Stimulated activated CD4-positive, alpha-beta T cell treated with anti-CD3 and anti-CD28 coated beads, Interleukin-1b, Interleukin-23, amount 100 ng/mL, for 24 hours (primary cell): ENCODE measurements around the gene KLHL24.
"Not testable (repeated sequence)": the region's sequence is repeated elsewhere in the genome, so short reads cannot be mapped to it uniquely, and the experiment has no call there.

Source experiments
- DNase-seq, 4 experiments: peaks; one replicate each; pipeline ENCODE4 v3.0.0-alpha.2; 2020; ENCODE audit warnings: low read depth in 4 of 4, low spot score in 1 of 4

The KLHL24 gene, protein sequence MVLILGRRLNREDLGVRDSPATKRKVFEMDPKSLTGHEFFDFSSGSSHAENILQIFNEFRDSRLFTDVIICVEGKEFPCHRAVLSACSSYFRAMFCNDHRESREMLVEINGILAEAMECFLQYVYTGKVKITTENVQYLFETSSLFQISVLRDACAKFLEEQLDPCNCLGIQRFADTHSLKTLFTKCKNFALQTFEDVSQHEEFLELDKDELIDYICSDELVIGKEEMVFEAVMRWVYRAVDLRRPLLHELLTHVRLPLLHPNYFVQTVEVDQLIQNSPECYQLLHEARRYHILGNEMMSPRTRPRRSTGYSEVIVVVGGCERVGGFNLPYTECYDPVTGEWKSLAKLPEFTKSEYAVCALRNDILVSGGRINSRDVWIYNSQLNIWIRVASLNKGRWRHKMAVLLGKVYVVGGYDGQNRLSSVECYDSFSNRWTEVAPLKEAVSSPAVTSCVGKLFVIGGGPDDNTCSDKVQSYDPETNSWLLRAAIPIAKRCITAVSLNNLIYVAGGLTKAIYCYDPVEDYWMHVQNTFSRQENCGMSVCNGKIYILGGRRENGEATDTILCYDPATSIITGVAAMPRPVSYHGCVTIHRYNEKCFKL

DNA sequence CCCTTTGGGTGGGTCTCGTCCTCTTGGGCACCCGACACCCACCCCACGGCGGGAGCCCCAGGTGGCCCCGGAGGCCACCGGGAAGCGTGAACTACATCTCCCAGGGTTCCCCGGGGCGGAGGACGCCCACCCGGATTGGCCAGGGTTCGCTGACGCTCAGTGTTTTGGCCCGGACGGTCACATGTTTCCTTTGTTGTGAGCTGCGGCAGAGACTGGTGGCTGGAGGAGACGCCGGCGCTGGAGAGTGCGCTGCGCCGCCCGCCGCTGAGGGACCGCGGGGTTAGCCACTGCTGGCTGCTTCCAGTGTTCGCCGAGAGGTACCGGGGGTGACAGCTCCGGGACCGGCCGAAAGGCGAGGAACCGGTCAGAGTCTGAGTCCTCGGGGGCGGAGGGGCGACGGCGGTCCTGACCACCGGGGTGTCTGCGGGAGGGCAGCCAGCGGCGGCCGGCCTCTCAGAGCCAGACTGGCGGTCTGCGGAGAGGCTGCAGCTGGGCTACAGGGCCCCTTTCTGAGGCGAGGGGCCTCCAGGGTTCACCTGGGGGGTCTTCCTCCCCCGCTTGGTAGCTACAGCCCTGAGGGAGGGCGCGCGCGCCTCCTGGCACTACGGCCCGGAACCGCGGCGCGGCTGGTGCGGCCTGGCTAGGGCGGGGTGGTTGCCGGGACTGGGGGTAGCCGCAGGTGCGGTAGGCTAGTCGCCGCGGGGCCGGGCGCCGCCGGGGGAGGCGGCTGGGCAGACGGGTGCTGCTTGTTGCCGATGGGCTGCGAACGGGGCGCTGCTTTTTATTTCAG is at the start of gene KLHL24:
Gene KLHL24, plus strand, starts transcription at position 193 of the 790 bp plus-strand sequence. CDS start 14,734 bp downstream, outside the sequence.
- DNase-seq, result peak; percentile 68 to 89 (median 80)

DNA sequence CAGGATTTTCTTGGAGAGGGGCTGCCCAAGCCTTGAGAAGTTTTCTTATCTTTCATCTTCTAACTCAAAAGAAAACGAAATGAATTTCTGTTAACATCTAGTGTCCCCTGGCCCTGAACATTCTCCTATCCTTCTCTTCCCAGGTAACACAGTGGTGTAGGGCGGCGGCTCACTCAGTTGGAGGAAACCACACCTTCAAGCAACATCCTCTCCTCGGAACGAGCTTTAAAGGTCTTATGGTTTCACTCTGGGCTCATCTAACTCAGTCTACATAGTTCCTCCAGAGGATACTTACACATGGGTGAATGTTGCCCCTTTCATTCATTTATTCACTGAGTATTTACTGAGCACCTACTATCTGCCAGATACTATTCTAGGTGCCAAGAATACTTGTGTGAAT is 48.9 kb upstream of the KLHL24 start:
- no peak for DNase-seq

DNA sequence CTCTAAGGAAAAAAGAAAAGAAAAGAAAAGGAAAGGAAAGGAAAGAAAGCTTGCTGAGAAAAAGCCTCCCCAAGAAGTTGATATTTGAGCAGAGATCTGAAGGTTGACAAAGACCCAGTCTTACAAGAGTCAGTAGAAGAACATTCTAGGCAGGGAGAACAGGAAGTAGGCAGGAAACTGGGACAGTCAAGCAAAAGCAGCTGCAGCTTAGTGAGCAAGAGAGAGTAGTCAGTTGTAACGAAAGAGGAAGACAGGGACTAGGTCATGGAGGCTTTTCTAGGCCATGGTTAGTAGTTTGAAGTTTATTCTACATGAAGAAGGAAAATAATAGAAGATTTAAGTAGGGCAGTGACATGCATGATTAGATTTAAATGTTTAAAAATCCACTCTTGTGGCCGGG is 48.1 kb upstream of the KLHL24 start:
- DNase-seq, result no peak

GRCh38 chr3:183590442-183590841 is 45.0 kb upstream of the KLHL24 start:
- DNase-seq, result no peak

DNA sequence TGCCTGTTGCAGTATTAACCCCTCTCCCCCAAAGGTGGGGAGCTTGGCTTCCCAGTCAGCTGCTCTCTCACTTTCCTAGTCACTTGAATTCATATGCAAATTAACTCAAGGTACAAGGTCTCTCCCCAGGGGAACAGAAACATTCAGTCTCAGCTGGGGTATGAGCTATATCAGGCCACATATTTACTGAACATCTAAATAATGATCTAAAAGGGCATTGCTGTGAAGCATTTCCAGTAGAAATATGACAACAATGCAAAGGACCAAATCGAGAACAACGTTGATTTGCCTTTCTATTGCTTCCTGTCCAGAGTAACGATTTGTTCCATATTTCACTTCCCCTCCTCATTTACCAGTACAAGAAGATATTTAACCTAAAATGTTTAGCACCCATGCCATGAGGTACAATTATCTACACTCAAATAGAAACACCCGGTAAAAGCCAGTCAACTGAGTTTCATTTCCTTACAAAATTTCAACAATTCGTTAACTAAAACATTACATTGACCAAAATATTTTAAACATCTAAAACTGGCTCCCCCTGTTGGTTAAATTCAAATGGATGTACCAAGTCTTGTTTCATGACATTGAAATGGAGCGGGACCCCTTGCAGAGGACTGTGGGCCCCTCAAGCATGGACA is 43.4 kb upstream of the KLHL24 start:
- DNase-seq, result no peak

DNA sequence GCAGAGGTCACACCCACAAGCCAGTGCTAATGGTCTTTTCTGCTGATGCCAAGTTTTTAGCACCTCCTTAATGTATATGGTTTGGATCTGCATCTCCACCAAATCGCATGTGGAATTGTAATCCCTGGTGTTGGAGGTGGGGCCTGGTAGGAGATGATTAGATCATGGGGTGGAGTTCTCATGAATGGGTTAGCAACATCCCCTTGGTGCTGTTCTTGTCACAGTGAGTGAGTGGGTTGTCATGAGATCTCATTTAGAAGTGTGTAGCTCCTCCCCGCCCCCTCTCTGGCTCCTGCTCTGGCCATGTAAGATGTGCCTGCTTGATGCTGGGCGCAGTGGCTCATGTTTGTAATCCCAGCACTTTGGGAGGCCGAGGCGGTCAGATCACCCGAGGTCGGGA is 42.6 kb upstream of the KLHL24 start:
- peak in 1 of 4 experiments; percentile 4 for DNase-seq

DNA sequence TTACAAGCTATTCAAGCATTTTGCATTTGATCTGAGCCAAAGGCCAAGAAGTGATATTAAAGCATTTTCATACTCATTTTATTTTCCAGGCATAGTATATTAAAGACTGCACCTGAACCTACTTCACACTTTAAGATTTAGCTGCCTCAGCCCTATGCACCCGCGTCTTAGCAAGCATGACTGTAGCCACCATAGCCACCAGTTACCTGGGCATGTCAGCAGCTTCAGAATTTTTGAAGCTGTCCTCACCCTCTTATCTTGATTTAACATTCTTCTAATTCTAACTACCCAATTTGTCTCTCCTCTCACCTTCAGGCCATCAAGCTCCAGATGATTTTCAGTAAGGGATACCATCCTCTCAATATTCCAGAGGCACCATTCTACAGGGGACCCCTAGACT is 40.8 kb upstream of the KLHL24 start:
- no peak for DNase-seq

DNA sequence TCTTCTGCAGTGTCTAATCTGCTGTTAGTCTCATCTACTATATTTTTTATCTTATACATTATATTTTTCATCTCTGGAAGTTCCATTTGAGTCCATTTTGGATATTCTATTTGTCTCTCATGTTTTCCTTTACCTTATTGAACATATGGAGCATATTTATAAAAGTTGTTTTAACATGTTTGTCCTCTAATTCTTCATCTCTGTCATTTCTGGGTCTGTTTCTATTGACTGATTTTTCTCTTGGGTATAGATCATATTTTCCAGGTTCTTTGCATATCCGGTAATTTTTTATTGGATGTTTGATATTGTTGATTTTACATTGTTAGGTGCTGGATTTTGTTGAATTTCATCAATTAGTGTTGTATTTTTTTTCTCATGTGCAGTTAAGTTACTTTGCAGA is 37.5 kb upstream of the KLHL24 start:
- no peak for DNase-seq

DNA sequence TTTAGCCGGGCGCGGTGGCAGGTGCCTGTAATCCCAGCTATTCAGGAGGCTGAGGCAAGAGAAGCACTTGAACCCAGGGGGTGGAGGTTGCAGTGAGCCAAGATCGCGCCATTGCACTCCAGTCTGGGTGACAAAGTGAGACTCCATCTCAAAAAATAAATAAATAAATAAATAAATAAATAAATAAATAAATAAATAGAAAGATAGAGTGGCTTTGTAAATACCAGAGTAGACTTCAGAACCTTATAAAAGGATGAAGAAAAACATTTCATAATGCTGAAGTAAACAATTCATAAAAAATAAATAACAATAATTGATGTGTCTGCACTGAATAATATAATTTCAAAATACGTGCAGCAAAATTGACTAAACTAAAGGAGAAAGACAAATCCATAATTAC is 24.1 kb upstream of the KLHL24 start:
- DNase-seq, result not testable (repeated sequence)

- DNase-seq, result no peak
Observed at GRCh38 chr3:183613366-183614285, 21.8 kb upstream of the KLHL24 start.

GRCh38 chr3:183618542-183618941 is 16.9 kb upstream of the KLHL24 start:
- DNase-seq, result no peak

- no peak for DNase-seq
Observed at GRCh38 chr3:183619010-183619409, 16.4 kb upstream of the KLHL24 start.

- no peak for DNase-seq
Observed at GRCh38 chr3:183619624-183620251, 15.7 kb upstream of the KLHL24 start.

GRCh38 chr3:183620252-183620628 is 15.2 kb upstream of the KLHL24 start:
- DNase-seq, result no peak

- DNase-seq, result not testable (repeated sequence)
Observed at GRCh38 chr3:183622473-183622872, 12.9 kb upstream of the KLHL24 start.

DNA sequence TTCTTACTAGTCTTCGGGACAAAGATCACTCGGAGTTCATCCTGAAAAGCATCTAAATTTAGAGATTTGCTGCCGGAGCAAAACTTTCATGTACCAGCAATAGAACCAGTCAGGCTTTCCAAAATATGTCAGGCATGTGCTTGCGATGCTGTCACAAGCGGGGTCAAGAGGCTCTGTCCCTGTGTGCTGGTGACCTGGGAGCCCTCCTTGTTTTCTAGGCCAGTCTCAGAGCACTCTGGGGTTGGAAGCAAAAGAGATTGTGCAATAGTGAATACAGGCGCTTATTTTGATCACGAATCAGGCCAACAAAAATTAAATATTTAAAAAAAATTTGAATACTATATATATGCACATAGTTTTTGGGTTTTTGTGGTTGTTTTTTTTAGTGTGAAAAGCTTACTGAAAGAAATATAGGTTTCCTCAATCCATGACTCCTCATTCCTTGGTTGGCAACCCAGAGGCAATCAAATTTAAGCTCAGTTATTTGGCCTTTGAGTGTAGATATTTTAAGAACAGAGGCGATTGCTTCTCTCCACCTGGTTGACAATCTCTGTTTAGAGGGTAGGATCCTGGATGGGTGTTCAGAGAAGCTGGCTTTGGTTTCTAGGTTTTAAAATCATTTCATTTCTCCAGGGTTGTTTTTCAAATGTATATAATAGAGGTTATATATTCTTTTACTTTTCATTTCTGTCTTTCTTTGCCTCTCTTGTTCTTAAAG is 8.4 kb upstream of the KLHL24 start:
- no peak for DNase-seq

DNA sequence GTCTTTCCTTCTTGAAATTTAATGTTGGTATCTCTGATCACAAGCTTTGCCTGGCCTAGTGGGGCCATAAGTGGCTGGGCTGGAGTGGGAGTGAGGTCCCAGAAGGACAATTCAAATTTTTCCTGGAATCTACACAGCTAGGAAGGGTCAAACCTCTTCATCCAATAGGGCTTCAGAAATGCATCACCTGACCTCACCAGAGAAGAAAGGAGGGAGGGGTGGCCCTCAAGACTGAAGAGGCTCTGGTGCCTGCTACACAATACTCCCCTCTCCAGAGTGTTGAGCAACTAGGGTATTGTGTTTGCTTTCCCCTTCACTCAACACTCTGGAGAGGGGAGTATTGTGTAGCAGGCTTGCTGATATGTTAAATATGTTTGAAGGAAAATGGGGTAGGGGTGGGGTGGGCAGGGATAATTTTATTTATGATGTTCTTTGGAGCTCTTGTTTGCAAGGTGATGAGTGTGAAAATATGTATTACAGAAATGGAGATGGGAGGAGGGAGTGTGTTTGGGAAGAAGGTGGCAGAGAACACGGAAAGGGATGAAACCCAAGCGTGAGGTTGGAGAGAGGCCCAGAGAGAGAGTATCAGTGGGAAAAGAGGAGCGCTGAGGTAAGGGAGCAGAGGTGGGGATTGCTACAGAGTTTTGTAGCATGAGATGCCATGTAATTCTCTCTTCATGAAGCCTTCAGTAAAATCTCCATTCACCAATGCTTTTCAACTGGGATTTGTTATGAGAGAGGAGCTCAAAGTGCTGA is 5.7 kb upstream of the KLHL24 start:
- DNase-seq, result no peak

- DNase-seq, result no peak
Observed at GRCh38 chr3:183631715-183632114, 3.7 kb upstream of the KLHL24 start.

GRCh38 chr3:183632725-183633124 is 2.7 kb upstream of the KLHL24 start:
- DNase-seq, result not testable (repeated sequence)
